MM.1S (cell line): ENCODE results near the gene SCG3.

Experiments used
- DNase-seq: peaks from one replicate; pipeline ENCODE4 v3.0.0-alpha.2; 2015
- H2AFZ ChIP-seq: fragments of 300-600 bp; sonication (generic); 2 replicates; pipeline ENCODE4 v1.6.0; 2016; ENCODE audit warnings: antibody characterized with exemption, low read length
- H3F3A ChIP-seq: fragments of 300-600 bp; sonication (generic); 2 replicates; pipeline ENCODE4 v1.6.1; 2016; ENCODE audit warnings: mild to moderate bottlenecking, antibody characterized with exemption, low read length, moderate library complexity, mixed read lengths; ENCODE audit not compliant: insufficient read depth
- H3K27ac ChIP-seq: fragments of 300-600 bp; sonication (generic); 2 replicates; pipeline ENCODE4 v1.5.1; 2016; ENCODE audit warnings: mild to moderate bottlenecking, low read length
- H3K27me3 ChIP-seq: fragments of 300-600 bp; sonication (generic); replicated peaks from 2 replicates; pipeline ENCODE4 v1.6.0; 2016; ENCODE audit warnings: low read length; ENCODE audit not compliant: insufficient read depth
- H3K36me3 ChIP-seq: fragments of 300-600 bp; sonication (generic); replicated peaks from 2 replicates; pipeline ENCODE4 v1.6.1; 2016; ENCODE audit warnings: mild to moderate bottlenecking, low read length, mixed read lengths; ENCODE audit not compliant: insufficient read depth
- H3K4me1 ChIP-seq: fragments of 300-600 bp; sonication (generic); 2 replicates; pipeline ENCODE4 v1.6.1; 2016; ENCODE audit warnings: low read length, mixed read lengths
- H3K4me2 ChIP-seq: fragments of 300-600 bp; sonication (generic); 2 replicates; pipeline ENCODE4 v1.6.0; 2016; ENCODE audit warnings: low read depth, low read length
- H3K4me3 ChIP-seq: fragments of 300-600 bp; sonication (generic); 2 replicates; pipeline ENCODE4 v1.5.1; 2016; ENCODE audit warnings: low read length, mixed read lengths
- H3K79me2 ChIP-seq: fragments of 300-600 bp; sonication (generic); 2 replicates; pipeline ENCODE4 v1.6.1; 2016; ENCODE audit warnings: mixed run types, low read length, mixed read lengths
- H3K9ac ChIP-seq: fragments of 300-600 bp; sonication (generic); 2 replicates; pipeline ENCODE4 v1.6.1; 2016; ENCODE audit warnings: low read length, mixed read lengths
- H3K9me2 ChIP-seq: fragments of 300-600 bp; sonication (generic); replicated peaks from 2 replicates; pipeline ENCODE4 v1.6.1; 2016; ENCODE audit warnings: mild to moderate bottlenecking, low read length, mixed read lengths; ENCODE audit not compliant: insufficient read depth
- H3K9me3 ChIP-seq: fragments of 300-600 bp; sonication (generic); replicated peaks from 2 replicates; pipeline ENCODE4 v1.6.1; 2016; ENCODE audit warnings: mild to moderate bottlenecking, low read length, mixed read lengths; ENCODE audit not compliant: insufficient read depth
- H4K20me1 ChIP-seq: fragments of 300-600 bp; sonication (generic); 2 replicates; pipeline ENCODE4 v1.6.1; 2016; ENCODE audit warnings: mild to moderate bottlenecking, low read length, moderate library complexity, mixed read lengths; ENCODE audit not compliant: insufficient read depth
- CTCF ChIP-seq: fragments of 300-600 bp; sonication (generic); IDR thresholded peaks from 2 replicates; pipeline ENCODE4 v1.5.1; 2016; ENCODE audit warnings: antibody characterized with exemption, low read length, mixed read lengths
- EZH2 ChIP-seq: fragments of 300-600 bp; sonication (generic); optimal IDR thresholded peaks from 2 replicates; pipeline ENCODE3; 2017; ENCODE audit warnings: low read depth, mild to moderate bottlenecking, antibody characterized with exemption, low read length, mixed read lengths
- EZH2phosphoT487 ChIP-seq: fragments of 300-600 bp; sonication (generic); IDR thresholded peaks from 2 replicates; pipeline ENCODE4 v1.6.1; 2018; ENCODE audit warnings: antibody characterized with exemption, low read length

SCG3 gene

GRCh38 chr15:51668446-51668845 is 12.9 kb upstream of the SCG3 start:
- Histone ChIP-seq H4K20me1 (no peaks in the 10 kb centered on the region), H3F3A (no peaks in the 10 kb centered on the region), H3K9ac (no peak overlapping the region), H3K79me2 (no peaks in the 10 kb centered on the region), H3K4me2 (no peak overlapping the region), H3K27ac (no peak overlapping the region), H3K4me3 (no peak overlapping the region), H3K4me1 (no peaks in the 10 kb centered on the region), H3K27me3 (no peaks in the 10 kb centered on the region), H3K9me2 (no peaks in the 10 kb centered on the region), H3K9me3 (no peaks in the 10 kb centered on the region), H3K36me3 (no peaks in the 10 kb centered on the region), H2AFZ (no peak overlapping the region)
- TF ChIP-seq EZH2phosphoT487 (no peak), EZH2 (no peak), CTCF (no peak)
- no peak for DNase-seq

- TF ChIP-seq EZH2 (no peak), CTCF (no peak), EZH2phosphoT487 (no peak)
Measured at GRCh38 chr15:51669381-51669780, 11.9 kb upstream of the SCG3 start.

GRCh38 chr15:51672155-51672687 is 9.1 kb upstream of the SCG3 start:
- no peaks in the 10 kb centered on the region for H3K27me3 ChIP-seq
- H3K9me3 ChIP-seq, result no peaks in the 10 kb centered on the region
- H3F3A ChIP-seq, result no peaks in the 10 kb centered on the region
- H3K4me3 ChIP-seq, result no peak overlapping the region
- DNase-seq, result no peak
- no peak overlapping the region for H2AFZ ChIP-seq
- no peak overlapping the region for H3K4me2 ChIP-seq
- no peaks in the 10 kb centered on the region for H3K4me1 ChIP-seq
- no peak for TF ChIP-seq EZH2phosphoT487
- TF ChIP-seq CTCF, result no peak
- no peak for TF ChIP-seq EZH2
- no peaks in the 10 kb centered on the region for H4K20me1 ChIP-seq
- H3K9ac ChIP-seq, result no peak overlapping the region
- no peaks in the 10 kb centered on the region for H3K79me2 ChIP-seq
- H3K9me2 ChIP-seq, result no peaks in the 10 kb centered on the region
- no peak overlapping the region for H3K27ac ChIP-seq
- no peaks in the 10 kb centered on the region for H3K36me3 ChIP-seq

More at GRCh38 chr15:51669381-51669780, 11.9 kb upstream of the SCG3 start:
- Histone ChIP-seq H3K9ac (no peak overlapping the region), H3K4me2 (no peak overlapping the region), H2AFZ (no peak overlapping the region), H3K4me1 (no peaks in the 10 kb centered on the region), H3K27me3 (no peaks in the 10 kb centered on the region), H3F3A (no peaks in the 10 kb centered on the region), H3K79me2 (no peaks in the 10 kb centered on the region), H3K4me3 (no peak overlapping the region), H3K27ac (no peak overlapping the region), H3K9me3 (no peaks in the 10 kb centered on the region), H3K36me3 (no peaks in the 10 kb centered on the region), H4K20me1 (no peaks in the 10 kb centered on the region), H3K9me2 (no peaks in the 10 kb centered on the region)
- DNase-seq, result no peak
